ENCODE results near the gene ATP5F1B. TPM values are rescaled to one million over a fixed set of nuclear protein-coding genes. Genes with fewer than 3 reads are reported as not detected.

ATP5F1B gene
- total and polyA plus RNA-seq, 2 of the 13 experiments (the other 11 are each of a cell fraction or from before 2014, with no cell fraction given) = 1,051 to 1,180 TPM

DNA sequence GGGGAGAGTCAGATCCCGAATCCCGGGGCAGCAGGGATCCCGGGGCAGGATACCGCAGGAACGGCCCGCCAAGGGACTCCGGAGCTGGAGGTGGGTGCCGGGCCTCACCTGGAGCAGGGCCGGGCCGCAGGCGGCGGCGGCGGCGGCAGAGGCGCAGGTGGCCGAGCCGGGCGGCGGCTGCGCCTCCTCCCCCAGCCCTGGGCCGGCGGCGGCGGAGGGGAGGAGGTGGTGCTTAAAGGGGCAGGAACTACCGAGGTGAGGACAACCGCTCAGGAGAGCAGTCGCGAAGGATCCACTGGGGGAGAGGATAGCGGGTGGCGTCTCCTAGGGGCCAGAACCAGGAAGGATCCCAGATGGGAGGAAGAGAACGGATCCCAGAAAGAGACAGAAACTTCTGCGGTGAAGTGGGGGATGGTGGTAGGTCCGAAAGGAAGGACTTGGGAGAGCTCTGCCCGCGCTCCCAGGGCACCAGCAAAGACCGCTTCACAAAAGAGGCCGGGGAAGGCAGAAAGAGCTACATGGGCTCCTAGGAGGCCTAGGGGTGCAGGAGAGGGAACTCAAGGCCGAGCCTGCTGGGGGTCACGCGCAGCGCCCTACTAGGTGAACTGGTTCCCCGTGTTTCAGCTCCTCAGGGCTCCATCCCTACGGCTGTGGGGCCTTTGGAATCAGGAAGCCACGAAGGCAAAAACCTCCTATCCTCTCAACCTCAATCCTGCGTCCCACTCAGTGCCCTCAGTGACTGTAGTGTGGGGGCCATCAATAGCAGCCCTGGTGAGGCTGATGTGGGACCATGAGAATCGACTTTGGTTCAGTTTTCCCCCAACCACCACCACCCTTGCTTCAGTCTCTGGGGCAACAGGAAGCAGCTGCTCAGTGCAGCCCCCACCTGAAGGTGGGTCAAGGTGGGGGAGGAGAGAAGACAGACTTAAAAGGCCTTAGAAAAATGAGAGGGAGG lies 10.7 kb downstream of the ATP5F1B start (continued):
- TF ChIP-seq ZNF7 (CRISPR knock-in tag; IDR thresholded peaks at IDR 0.05) (no peak), ZNF335 (CRISPR knock-in tag; IDR thresholded peaks at IDR 0.05) (no peak), ZNF34 (CRISPR knock-in tag; IDR thresholded peaks at IDR 0.05; ENCODE audit: borderline replicate concordance) (no peak), RAD51 (IDR thresholded peaks at IDR 0.05; ENCODE audit: borderline replicate concordance) (no peak), SMAD9 (CRISPR knock-in tag; IDR thresholded peaks at IDR 0.05) (no peak), ETV5 (CRISPR knock-in tag; IDR thresholded peaks at IDR 0.05; ENCODE audit: borderline replicate concordance) (0 out of 2 replicates have a peak, but pooled peaks have one; percentile 14), ZNF629 (CRISPR knock-in tag; conservative IDR thresholded peaks at IDR 0.05) (no peak), ZNF296 (CRISPR knock-in tag; conservative IDR thresholded peaks at IDR 0.05) (no peak), JARID2 (CRISPR knock-in tag; IDR thresholded peaks at IDR 0.05; ENCODE audit: insufficient replicate concordance) (no peak), ZEB1 (IDR thresholded peaks at IDR 0.05; ENCODE audit: insufficient replicate concordance, low read depth) (peak; percentile 77), MYC (CRISPR knock-in tag; IDR thresholded peaks at IDR 0.05; ENCODE audit: borderline replicate concordance) (0 out of 2 replicates have a peak, but pooled peaks have one; percentile 3), ZIK1 (CRISPR knock-in tag; IDR thresholded peaks at IDR 0.05; ENCODE audit: borderline replicate concordance, low read depth) (0 out of 2 replicates have a peak, but pooled peaks have one; percentile 42), HOXA5 (CRISPR knock-in tag; IDR thresholded peaks at IDR 0.05) (no peak), ZNF543 (CRISPR knock-in tag; IDR thresholded peaks at IDR 0.05) (no peak), MATR3 (CRISPR knock-in tag; IDR thresholded peaks at IDR 0.05) (no peak), SOX13 (IDR thresholded peaks at IDR 0.05) (no peak), SOX13 (CRISPR knock-in tag; conservative IDR thresholded peaks at IDR 0.05 in 1 of 2, IDR thresholded peaks at IDR 0.05 in 1 of 2) (no peak)
- TF ChIP-seq, protein P1, sequence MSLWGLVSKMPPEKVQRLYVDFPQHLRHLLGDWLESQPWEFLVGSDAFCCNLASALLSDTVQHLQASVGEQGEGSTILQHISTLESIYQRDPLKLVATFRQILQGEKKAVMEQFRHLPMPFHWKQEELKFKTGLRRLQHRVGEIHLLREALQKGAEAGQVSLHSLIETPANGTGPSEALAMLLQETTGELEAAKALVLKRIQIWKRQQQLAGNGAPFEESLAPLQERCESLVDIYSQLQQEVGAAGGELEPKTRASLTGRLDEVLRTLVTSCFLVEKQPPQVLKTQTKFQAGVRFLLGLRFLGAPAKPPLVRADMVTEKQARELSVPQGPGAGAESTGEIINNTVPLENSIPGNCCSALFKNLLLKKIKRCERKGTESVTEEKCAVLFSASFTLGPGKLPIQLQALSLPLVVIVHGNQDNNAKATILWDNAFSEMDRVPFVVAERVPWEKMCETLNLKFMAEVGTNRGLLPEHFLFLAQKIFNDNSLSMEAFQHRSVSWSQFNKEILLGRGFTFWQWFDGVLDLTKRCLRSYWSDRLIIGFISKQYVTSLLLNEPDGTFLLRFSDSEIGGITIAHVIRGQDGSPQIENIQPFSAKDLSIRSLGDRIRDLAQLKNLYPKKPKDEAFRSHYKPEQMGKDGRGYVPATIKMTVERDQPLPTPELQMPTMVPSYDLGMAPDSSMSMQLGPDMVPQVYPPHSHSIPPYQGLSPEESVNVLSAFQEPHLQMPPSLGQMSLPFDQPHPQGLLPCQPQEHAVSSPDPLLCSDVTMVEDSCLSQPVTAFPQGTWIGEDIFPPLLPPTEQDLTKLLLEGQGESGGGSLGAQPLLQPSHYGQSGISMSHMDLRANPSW (CRISPR knock-in tag; IDR thresholded peaks at IDR 0.05; ENCODE audit: borderline replicate concordance) = no peak
- TF ChIP-seq, protein P2, sequence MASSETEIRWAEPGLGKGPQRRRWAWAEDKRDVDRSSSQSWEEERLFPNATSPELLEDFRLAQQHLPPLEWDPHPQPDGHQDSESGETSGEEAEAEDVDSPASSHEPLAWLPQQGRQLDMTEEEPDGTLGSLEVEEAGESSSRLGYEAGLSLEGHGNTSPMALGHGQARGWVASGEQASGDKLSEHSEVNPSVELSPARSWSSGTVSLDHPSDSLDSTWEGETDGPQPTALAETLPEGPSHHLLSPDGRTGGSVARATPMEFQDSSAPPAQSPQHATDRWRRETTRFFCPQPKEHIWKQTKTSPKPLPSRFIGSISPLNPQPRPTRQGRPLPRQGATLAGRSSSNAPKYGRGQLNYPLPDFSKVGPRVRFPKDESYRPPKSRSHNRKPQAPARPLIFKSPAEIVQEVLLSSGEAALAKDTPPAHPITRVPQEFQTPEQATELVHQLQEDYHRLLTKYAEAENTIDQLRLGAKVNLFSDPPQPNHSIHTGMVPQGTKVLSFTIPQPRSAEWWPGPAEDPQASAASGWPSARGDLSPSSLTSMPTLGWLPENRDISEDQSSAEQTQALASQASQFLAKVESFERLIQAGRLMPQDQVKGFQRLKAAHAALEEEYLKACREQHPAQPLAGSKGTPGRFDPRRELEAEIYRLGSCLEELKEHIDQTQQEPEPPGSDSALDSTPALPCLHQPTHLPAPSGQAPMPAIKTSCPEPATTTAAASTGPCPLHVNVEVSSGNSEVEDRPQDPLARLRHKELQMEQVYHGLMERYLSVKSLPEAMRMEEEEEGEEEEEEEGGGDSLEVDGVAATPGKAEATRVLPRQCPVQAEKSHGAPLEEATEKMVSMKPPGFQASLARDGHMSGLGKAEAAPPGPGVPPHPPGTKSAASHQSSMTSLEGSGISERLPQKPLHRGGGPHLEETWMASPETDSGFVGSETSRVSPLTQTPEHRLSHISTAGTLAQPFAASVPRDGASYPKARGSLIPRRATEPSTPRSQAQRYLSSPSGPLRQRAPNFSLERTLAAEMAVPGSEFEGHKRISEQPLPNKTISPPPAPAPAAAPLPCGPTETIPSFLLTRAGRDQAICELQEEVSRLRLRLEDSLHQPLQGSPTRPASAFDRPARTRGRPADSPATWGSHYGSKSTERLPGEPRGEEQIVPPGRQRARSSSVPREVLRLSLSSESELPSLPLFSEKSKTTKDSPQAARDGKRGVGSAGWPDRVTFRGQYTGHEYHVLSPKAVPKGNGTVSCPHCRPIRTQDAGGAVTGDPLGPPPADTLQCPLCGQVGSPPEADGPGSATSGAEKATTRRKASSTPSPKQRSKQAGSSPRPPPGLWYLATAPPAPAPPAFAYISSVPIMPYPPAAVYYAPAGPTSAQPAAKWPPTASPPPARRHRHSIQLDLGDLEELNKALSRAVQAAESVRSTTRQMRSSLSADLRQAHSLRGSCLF (CRISPR knock-in tag; IDR thresholded peaks at IDR 0.05; ENCODE audit: borderline replicate concordance) = no peak
- TF ChIP-seq, protein P3, sequence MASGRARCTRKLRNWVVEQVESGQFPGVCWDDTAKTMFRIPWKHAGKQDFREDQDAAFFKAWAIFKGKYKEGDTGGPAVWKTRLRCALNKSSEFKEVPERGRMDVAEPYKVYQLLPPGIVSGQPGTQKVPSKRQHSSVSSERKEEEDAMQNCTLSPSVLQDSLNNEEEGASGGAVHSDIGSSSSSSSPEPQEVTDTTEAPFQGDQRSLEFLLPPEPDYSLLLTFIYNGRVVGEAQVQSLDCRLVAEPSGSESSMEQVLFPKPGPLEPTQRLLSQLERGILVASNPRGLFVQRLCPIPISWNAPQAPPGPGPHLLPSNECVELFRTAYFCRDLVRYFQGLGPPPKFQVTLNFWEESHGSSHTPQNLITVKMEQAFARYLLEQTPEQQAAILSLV (CRISPR knock-in tag; IDR thresholded peaks at IDR 0.05; ENCODE audit: borderline replicate concordance) = 0 out of 2 replicates have a peak, but pooled peaks have one; percentile 17

Measured in HepG2 (cell line).